Upper lobe of right lung (tissue), 1 donor: ENCODE results near the gene IQGAP2. TPM values are rescaled to one million over a fixed set of nuclear protein-coding genes. Genes with fewer than 3 reads are reported as not detected.

Experiments used
- ATAC-seq: fragments of 200-7000 bp; cut with Tn5 transposase; one replicate; pipeline ENCODE4 v1.9.1; 2020; ENCODE audit warnings: mild to moderate bottlenecking, moderate library complexity
- DNase-seq: peaks from one replicate; pipeline ENCODE4 v3.0.0-alpha.2; 2020
- H3K27ac ChIP-seq: fragments of 200-600 bp; one replicate; pipeline ENCODE4 v1.8.0; 2022
- H3K27me3 ChIP-seq: fragments of 200-600 bp; one replicate; pipeline ENCODE4 v1.8.0; 2022; ENCODE audit warnings: mild to moderate bottlenecking
- H3K36me3 ChIP-seq: fragments of 200-600 bp; one replicate; pipeline ENCODE4 v1.8.0; 2022
- H3K4me1 ChIP-seq: fragments of 200-600 bp; one replicate; pipeline ENCODE4 v1.8.0; 2022
- H3K4me3 ChIP-seq: fragments of 200-600 bp; one replicate; pipeline ENCODE4 v1.8.0; 2022; ENCODE audit warnings: mild to moderate bottlenecking
- H3K9me3 ChIP-seq: fragments of 200-600 bp; one replicate; pipeline ENCODE4 v1.8.0; 2022
- CTCF ChIP-seq: fragments of 200-600 bp; IDR thresholded peaks from one replicate; pipeline ENCODE4 v1.8.0; 2022; ENCODE audit warnings: antibody characterized with exemption
- intact Hi-C: fragments of 100-400 bp; cut with DNase I; formaldehyde crosslinking; loops from one replicate; pipeline ENCODE4 v1.11.0; 2022
- total RNA-seq: library from RNA; stranded (reverse); fragmentation: NEBNext Ultra II Directional; extraction: Animal tissue kit (Norgen Biotek cat#: 25700); gene quantifications from one replicate; pipeline ENCODE4 v1.2.1, GENCODE V29; 2021
- donor health status: DM: no; HTN: yes; CAD: no; lungs with severe emphysema.

IQGAP2 gene
- total RNA-seq, 1 donor from 2014 or later, result 31.0 TPM

GRCh38 chr5:76604838-76605237 is 201.8 kb downstream of the IQGAP2 start:
- no peak for DNase-seq
- intact Hi-C loops, result loop anchor here (10.0 kb wide), 1 partner anchor 170 kb away; no protein-coding TSS in a partner anchor
- Histone ChIP-seq H3K27ac (no peak overlapping the region), H3K27me3 (no peaks in the 10 kb centered on the region), H3K4me3 (no peak overlapping the region), H3K36me3 (peaks cover 6% of the 10 kb centered on the region), H3K9me3 (no peaks in the 10 kb centered on the region), H3K4me1 (no peaks in the 10 kb centered on the region)
- ATAC-seq, result no peak
- TF ChIP-seq CTCF, result no peak

GRCh38 chr5:76606701-76607100 is 203.6 kb downstream of the IQGAP2 start:
- intact Hi-C loops, result loop anchor here (10.0 kb wide), 1 partner anchor 168 kb away; no protein-coding TSS in a partner anchor
- Histone ChIP-seq H3K9me3 (no peaks in the 10 kb centered on the region), H3K4me3 (no peak overlapping the region), H3K27me3 (no peaks in the 10 kb centered on the region), H3K27ac (no peak overlapping the region), H3K36me3 (peaks cover 6% of the 10 kb centered on the region), H3K4me1 (no peaks in the 10 kb centered on the region)
- ATAC-seq (no peak), DNase-seq (no peak)
- no peak for TF ChIP-seq CTCF

GRCh38 chr5:76607353-76607871 is 204.3 kb downstream of the IQGAP2 start:
- no peak for TF ChIP-seq CTCF
- H3K36me3 ChIP-seq, result peaks cover 6% of the 10 kb centered on the region
- DNase-seq (no peak), ATAC-seq (no peak)
- no peak overlapping the region for H3K27ac ChIP-seq
- intact Hi-C loops, result loop anchor here (10.0 kb wide), 1 partner anchor 167 kb away; no protein-coding TSS in a partner anchor
- no peak overlapping the region for H3K4me3 ChIP-seq
- H3K4me1 ChIP-seq, result no peaks in the 10 kb centered on the region
- H3K27me3 ChIP-seq, result no peaks in the 10 kb centered on the region
- H3K9me3 ChIP-seq, result no peaks in the 10 kb centered on the region

- no peaks in the 10 kb centered on the region for H3K4me1 ChIP-seq
- no peaks in the 10 kb centered on the region for H3K9me3 ChIP-seq
- H3K27me3 ChIP-seq, result no peaks in the 10 kb centered on the region
- intact Hi-C loops, result loop anchor here (10.0 kb wide), 1 partner anchor 166 kb away; no protein-coding TSS in a partner anchor
- H3K4me3 ChIP-seq, result no peak overlapping the region
- peak; percentile 50 for ATAC-seq
- no peak overlapping the region for H3K27ac ChIP-seq
- no peak for TF ChIP-seq CTCF
- DNase-seq, result no peak
- H3K36me3 ChIP-seq, result peaks cover 6% of the 10 kb centered on the region
Observed at GRCh38 chr5:76608833-76609232, 205.7 kb downstream of the IQGAP2 start.

GRCh38 chr5:76610196-76610595 is 207.1 kb downstream of the IQGAP2 start:
- Histone ChIP-seq H3K9me3 (no peaks in the 10 kb centered on the region), H3K27ac (no peak overlapping the region), H3K4me3 (no peak overlapping the region), H3K4me1 (no peaks in the 10 kb centered on the region), H3K36me3 (peaks cover 9% of the 10 kb centered on the region), H3K27me3 (no peaks in the 10 kb centered on the region)
- no peak for TF ChIP-seq CTCF
- intact Hi-C loops, result no loop called here
- no peak for DNase-seq
- no peak for ATAC-seq

GRCh38 chr5:76612942-76613341 is 209.9 kb downstream of the IQGAP2 start:
- DNase-seq (no peak), ATAC-seq (no peak)
- H3K4me3 ChIP-seq, result no peak overlapping the region
- no peak for TF ChIP-seq CTCF
- peaks cover 3% of the 10 kb centered on the region for H3K36me3 ChIP-seq
- intact Hi-C loops, result no loop called here
- H3K27ac ChIP-seq, result no peak overlapping the region
- H3K4me1 ChIP-seq, result no peaks in the 10 kb centered on the region
- no peaks in the 10 kb centered on the region for H3K27me3 ChIP-seq
- H3K9me3 ChIP-seq, result no peaks in the 10 kb centered on the region
